A673 (cell line): ENCODE results near the gene ARMH3. TPM values are rescaled to one million over a fixed set of nuclear protein-coding genes. Genes with fewer than 3 reads are reported as not detected.

Experiments
- BruUV-seq: library from RNA; stranded (reverse); fragments of 400-500 nt; replicated peaks from 2 replicates; lab custom pipeline; 2021; lab: Mats Ljungman, UMichigan
- CTCF ChIA-PET: fragments of 300-600 bp; sonication (Branson Sonifier 250); formaldehyde crosslinking; loops from one replicate; lab custom pipeline; 2022; ENCODE audit warnings: antibody characterized with exemption; lab: Charles Lee
- POLR2A ChIA-PET: fragments of 300-600 bp; sonication (Branson Sonifier 250); formaldehyde crosslinking; loops from one replicate; lab custom pipeline; 2022; ENCODE audit warnings: antibody characterized with exemption; ENCODE audit not compliant: low non-redundant PET; lab: Charles Lee
- DNase-seq: peaks from one replicate; pipeline ENCODE4 v3.0.0-alpha.2; 2015; ENCODE audit warnings: low spot score
- H3K27ac ChIP-seq: fragments of 200-600 bp; sonication (generic); 2 replicates; pipeline ENCODE4 v1.5.1; 2016; ENCODE audit warnings: mixed run types, low read depth, mild to moderate bottlenecking, mixed read lengths, antibody characterized with exemption, low read length; ENCODE audit not compliant: poor library complexity, severe bottlenecking
- H3K27me3 ChIP-seq: fragments of 200-600 bp; sonication (generic); replicated peaks from 2 replicates; pipeline ENCODE4 v1.6.1; 2017; ENCODE audit warnings: mixed run types, low read depth, mild to moderate bottlenecking, mixed read lengths, antibody characterized with exemption, low read length; ENCODE audit not compliant: insufficient read depth, poor library complexity
- H3K36me3 ChIP-seq: fragments of 200-600 bp; sonication (generic); 2 replicates; pipeline ENCODE4 v1.6.1; 2016; ENCODE audit warnings: mixed run types, mild to moderate bottlenecking, mixed read lengths, antibody characterized with exemption, low read length; ENCODE audit not compliant: insufficient read depth, poor library complexity, severe bottlenecking
- H3K4me1 ChIP-seq: fragments of 200-600 bp; sonication (generic); 2 replicates; pipeline ENCODE4 v1.6.1; 2017; ENCODE audit warnings: mixed run types, mild to moderate bottlenecking, mixed read lengths, antibody characterized with exemption, low read length; ENCODE audit not compliant: insufficient read depth, poor library complexity, severe bottlenecking
- H3K4me3 ChIP-seq: fragments of 200-600 bp; sonication (generic); 2 replicates; pipeline ENCODE4 v1.5.1; 2016; ENCODE audit warnings: low read depth, mixed run types, mild to moderate bottlenecking, mixed read lengths, low read length; ENCODE audit not compliant: poor library complexity, severe bottlenecking
- H3K9me3 ChIP-seq: fragments of 200-600 bp; sonication (generic); 2 replicates; pipeline ENCODE4 v1.6.1; 2016; ENCODE audit warnings: mixed run types, low read depth, mild to moderate bottlenecking, mixed read lengths, antibody characterized with exemption, low read length; ENCODE audit not compliant: poor library complexity, severe bottlenecking
- CTCF ChIP-seq: fragments of 300-800, 200-600 bp; sonication (generic); conservative IDR thresholded peaks from 2 replicates; pipeline ENCODE4 v1.5.1; 2017; ENCODE audit warnings: low read depth, mild to moderate bottlenecking, antibody characterized with exemption, low read length, moderate library complexity, mixed read lengths
- EZH2 ChIP-seq: fragments of 200-600 bp; sonication (generic); IDR thresholded peaks from 2 replicates; pipeline ENCODE4 v1.6.1; 2017; ENCODE audit warnings: borderline replicate concordance, low read depth, mild to moderate bottlenecking, mixed read lengths, antibody characterized with exemption, low read length; ENCODE audit not compliant: poor library complexity, severe bottlenecking
- intact Hi-C: fragments of 100-400 bp; cut with micrococcal nuclease; formaldehyde crosslinking; loops from one replicate; pipeline ENCODE4 v1.10.0; 2022; ENCODE audit not compliant: unreplicated experiment
- total RNA-seq: library from RNA; stranded (reverse); gene quantifications from 2 replicates; pipeline ENCODE4 v1.2.3, GENCODE V29; 2021

ARMH3 gene
- total RNA-seq, 1 experiment from 2014 or later = 17.8 TPM

DNA sequence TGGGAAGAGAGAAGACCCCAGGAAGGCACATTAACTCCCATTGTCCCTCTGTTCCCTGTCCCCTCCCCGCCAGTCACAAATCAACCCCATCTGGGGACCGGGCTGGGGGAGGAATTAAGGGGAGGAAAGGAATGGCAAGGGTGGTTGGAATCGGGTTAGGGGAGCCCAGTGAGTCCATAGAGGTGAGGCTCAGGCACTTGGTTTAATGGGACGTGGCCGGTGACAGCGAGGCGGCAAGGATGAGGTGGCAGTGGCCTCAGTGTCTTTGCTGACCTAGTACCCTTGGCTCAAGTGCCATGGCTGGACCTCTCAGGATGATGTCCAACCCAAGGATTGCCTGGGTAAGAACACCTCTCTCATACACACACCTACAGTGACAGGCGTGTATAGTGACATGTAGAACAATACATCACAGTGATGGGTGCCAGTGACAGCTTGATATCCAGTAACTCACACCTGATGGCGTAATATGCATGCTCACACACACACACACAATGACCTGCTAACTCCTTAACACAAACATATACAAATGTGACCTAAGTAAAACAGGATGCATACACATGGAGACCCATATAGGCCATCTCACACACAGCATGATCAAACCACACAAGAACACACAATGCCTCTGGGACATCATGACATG, 224.7 kb downstream of the ARMH3 start:
- no peaks in the 10 kb centered on the region for H3K27me3 ChIP-seq
- BruUV-seq = no TSS peak
- POLR2A ChIA-PET = no interaction called here
- DNase-seq = no peak
- TF ChIP-seq CTCF (no peak), EZH2 (no peak)
- H3K4me3 ChIP-seq = peak overlapping the region; percentile 46
- no peaks in the 10 kb centered on the region for H3K9me3 ChIP-seq
- intact Hi-C loops = no loop called here
- no peaks in the 10 kb centered on the region for H3K36me3 ChIP-seq
- H3K27ac ChIP-seq = peak overlapping the region; percentile 69
- CTCF ChIA-PET = interaction anchor here (1.6 kb wide), 1 partner anchor 10 kb away, joined by 7 read pairs; no protein-coding TSS in a partner anchor
- peaks cover 10% of the 10 kb centered on the region for H3K4me1 ChIP-seq

GRCh38 chr10:101830322-101831168, 225.4 kb downstream of the ARMH3 start:
- Histone ChIP-seq H3K4me3 (peak overlapping the region; percentile 46), H3K27me3 (no peaks in the 10 kb centered on the region), H3K9me3 (no peaks in the 10 kb centered on the region), H3K36me3 (no peaks in the 10 kb centered on the region), H3K4me1 (peaks cover 10% of the 10 kb centered on the region), H3K27ac (peak overlapping the region; percentile 69)
- no TSS peak for BruUV-seq
- intact Hi-C loops = no loop called here
- no peak for TF ChIP-seq CTCF
- TF ChIP-seq EZH2 = no peak
- CTCF ChIA-PET = interaction anchor here (1.6 kb wide), 1 partner anchor 10 kb away, joined by 7 read pairs; no protein-coding TSS in a partner anchor
- DNase-seq = peak; percentile 95
- POLR2A ChIA-PET = interaction anchor here (0.6 kb wide), 1 partner anchor 359 kb away, joined by 6 read pairs; no protein-coding TSS in a partner anchor

- ChIA-PET POLR2A (interaction anchor here (0.6 kb wide), 1 partner anchor 360 kb away, joined by 6 read pairs; no protein-coding TSS in a partner anchor), CTCF (interaction anchor here (0.6 kb wide), 1 partner anchor 11 kb away, joined by 3 read pairs; no protein-coding TSS in a partner anchor)
- H3K9me3 ChIP-seq = no peaks in the 10 kb centered on the region
- peak overlapping the region; percentile 46 for H3K4me3 ChIP-seq
- TF ChIP-seq CTCF (no peak), EZH2 (no peak)
- no peaks in the 10 kb centered on the region for H3K27me3 ChIP-seq
- BruUV-seq = no TSS peak
- H3K4me1 ChIP-seq = peaks cover 10% of the 10 kb centered on the region
- intact Hi-C loops = no loop called here
- peak overlapping the region; percentile 69 for H3K27ac ChIP-seq
- peak; percentile 55 for DNase-seq
- H3K36me3 ChIP-seq = no peaks in the 10 kb centered on the region
Measured at GRCh38 chr10:101829561-101830315, 226.2 kb downstream of the ARMH3 start.
